Ramos (cell line): ENCODE data around the gene NPY2R.

Source experiments
- in situ Hi-C: fragments of 300-500 bp; cut with MboI; formaldehyde crosslinking; loops from one replicate; pipeline ENCODE4 v1.14.3; 2022; ENCODE audit warnings: low sequenced_read_pairs; ENCODE audit not compliant: unreplicated experiment

Gene NPY2R

GRCh38 chr4:155208258-155209054 lies at the start of gene NPY2R:
Gene NPY2R (plus strand): TSS chr4:155208636. CDS start chr4:155213940, 5,304 bp downstream.
- in situ Hi-C loops: no loop called here

- in situ Hi-C loops: no loop called here
Observed at GRCh38 chr4:155161357-155161756, 47.1 kb upstream of the NPY2R start.

GRCh38 chr4:155164718-155165117 lies 43.7 kb upstream of the NPY2R start:
- in situ Hi-C loops: no loop called here

- in situ Hi-C loops: no loop called here
Observed at GRCh38 chr4:155170569-155170968, 37.9 kb upstream of the NPY2R start.

GRCh38 chr4:155173371-155173770 lies 35.1 kb upstream of the NPY2R start:
- in situ Hi-C loops: no loop called here

- in situ Hi-C loops: no loop called here
Observed at GRCh38 chr4:155174668-155175067, 33.8 kb upstream of the NPY2R start.

GRCh38 chr4:155179216-155179615 lies 29.2 kb upstream of the NPY2R start:
- in situ Hi-C loops: no loop called here

- in situ Hi-C loops: no loop called here
Observed at GRCh38 chr4:155186972-155187371, 21.5 kb upstream of the NPY2R start.

- in situ Hi-C loops: no loop called here
Observed at GRCh38 chr4:155187989-155188388, 20.4 kb upstream of the NPY2R start.

GRCh38 chr4:155190099-155190498 lies 18.3 kb upstream of the NPY2R start:
- in situ Hi-C loops: no loop called here

GRCh38 chr4:155197757-155198156 lies 10.7 kb upstream of the NPY2R start:
- in situ Hi-C loops: no loop called here

- in situ Hi-C loops: no loop called here
Observed at GRCh38 chr4:155207534-155208257, 740 bp upstream of the NPY2R start.

- in situ Hi-C loops: no loop called here
Observed at GRCh38 chr4:155220025-155220424, 11.6 kb downstream of the NPY2R start.

- in situ Hi-C loops: no loop called here
Observed at GRCh38 chr4:155227131-155227530, 18.7 kb downstream of the NPY2R start.

- in situ Hi-C loops: no loop called here
Observed at GRCh38 chr4:155228713-155229112, 20.3 kb downstream of the NPY2R start.

GRCh38 chr4:155232432-155232831 lies 24.0 kb downstream of the NPY2R start:
- in situ Hi-C loops: no loop called here

- in situ Hi-C loops: no loop called here
Observed at GRCh38 chr4:155234206-155234605, 25.8 kb downstream of the NPY2R start.

GRCh38 chr4:155237567-155237966 lies 29.1 kb downstream of the NPY2R start:
- in situ Hi-C loops: no loop called here

GRCh38 chr4:155241225-155241624 lies 32.8 kb downstream of the NPY2R start:
- in situ Hi-C loops: no loop called here

- in situ Hi-C loops: no loop called here
Observed at GRCh38 chr4:155241664-155242063, 33.2 kb downstream of the NPY2R start.

GRCh38 chr4:155245105-155245504 lies 36.7 kb downstream of the NPY2R start:
- in situ Hi-C loops: no loop called here
